Tibial artery (tissue), 4 donors: ENCODE results near the gene FNDC3B.

ENCODE experiments used
- DNase-seq, 2 donors: peaks; one replicate each; pipeline ENCODE4 v3.0.0-alpha.2; 2019
- H3K27ac ChIP-seq, 2 donors: fragments of 200-600 bp; sonication (generic) in 1 of 2; 1 replicate in 1 of 2; 2 replicates in 1 of 2; pipeline ENCODE4 v1.5.1; 2018 to 2019; ENCODE audit warnings: mild to moderate bottlenecking in 1 of 2
- H3K27me3 ChIP-seq, 2 donors: fragments of 200-600 bp; sonication (generic) in 1 of 2; one replicate each; pipeline versions ENCODE4 v1.5.1 to v1.6.0; 2016 to 2019
- H3K36me3 ChIP-seq, 3 donors: fragments of 200-600 bp; sonication (generic) in 2 of 3; one replicate each; pipeline ENCODE4 v1.5.1; 2016 to 2019; ENCODE audit warnings: mild to moderate bottlenecking in 2 of 3
- H3K4me1 ChIP-seq, 4 donors: fragments of 200-600 bp; sonication (generic) in 2 of 4; 1 replicate in 3 of 4; 2 replicates in 1 of 4; pipeline ENCODE4 v1.5.1; 2016 to 2019
- H3K4me3 ChIP-seq, 2 donors: fragments of 200-600 bp; sonication (generic) in 1 of 2; 1 replicate in 1 of 2; 2 replicates in 1 of 2; pipeline ENCODE4 v1.5.1; 2018 to 2019; ENCODE audit warnings: mild to moderate bottlenecking in 2 of 2
- H3K9me3 ChIP-seq, 3 donors: fragments of 200-600 bp; sonication (generic) in 1 of 3; one replicate each; pipeline ENCODE4 v1.5.1; 2016 to 2019
- intact Hi-C: fragments of 100-400 bp; cut with DNase I; formaldehyde crosslinking; loops from one replicate; pipeline ENCODE4 v1.15.0; 2023; ENCODE audit warnings: low total_unique reads
- TF ChIP-seq, protein P1 (sequence below), 2 experiments: fragments of 200-600 bp in 1 of 2; fragments of 450-650 bp in 1 of 2; IDR thresholded peaks; one replicate each; pipeline ENCODE4 v1.5.1; 2017 to 2019; ENCODE audit warnings: antibody characterized with exemption in 2 of 2, mild to moderate bottlenecking in 1 of 2, moderate library complexity in 1 of 2

FNDC3B gene

DNA sequence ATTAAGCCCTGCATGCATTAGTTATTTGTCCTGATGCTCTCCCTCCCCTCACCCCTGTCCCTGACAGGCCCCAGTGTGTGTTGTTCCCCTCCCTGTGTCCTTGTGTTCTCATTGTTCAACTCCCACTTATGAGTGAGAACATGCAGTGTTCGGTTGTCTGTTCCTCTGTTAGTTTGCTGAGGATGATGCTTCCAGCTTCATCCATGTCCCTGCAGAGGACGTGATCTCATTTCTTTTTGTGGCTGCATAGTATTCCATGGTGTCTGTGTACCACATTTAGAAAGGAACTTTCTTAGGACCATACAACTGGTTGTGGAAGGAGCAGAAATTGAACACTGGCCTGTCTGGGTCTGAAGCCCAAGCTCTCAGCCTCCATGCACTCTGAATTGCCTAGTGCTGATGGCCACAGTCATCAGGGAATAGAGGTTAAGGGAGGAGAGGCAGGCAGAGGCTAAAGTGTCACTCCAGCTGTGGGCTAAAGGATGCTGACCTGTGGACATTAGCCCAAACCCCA lies 138.5 kb downstream of the FNDC3B start:
- no peak overlapping the region for H3K27ac ChIP-seq
- intact Hi-C loops = no loop called here
- no peak overlapping the region for H3K4me3 ChIP-seq
- no peaks in the 10 kb centered on the region for H3K9me3 ChIP-seq
- no peak for DNase-seq
- H3K27me3 ChIP-seq = no peaks in the 10 kb centered on the region
- TF ChIP-seq, protein P1, sequence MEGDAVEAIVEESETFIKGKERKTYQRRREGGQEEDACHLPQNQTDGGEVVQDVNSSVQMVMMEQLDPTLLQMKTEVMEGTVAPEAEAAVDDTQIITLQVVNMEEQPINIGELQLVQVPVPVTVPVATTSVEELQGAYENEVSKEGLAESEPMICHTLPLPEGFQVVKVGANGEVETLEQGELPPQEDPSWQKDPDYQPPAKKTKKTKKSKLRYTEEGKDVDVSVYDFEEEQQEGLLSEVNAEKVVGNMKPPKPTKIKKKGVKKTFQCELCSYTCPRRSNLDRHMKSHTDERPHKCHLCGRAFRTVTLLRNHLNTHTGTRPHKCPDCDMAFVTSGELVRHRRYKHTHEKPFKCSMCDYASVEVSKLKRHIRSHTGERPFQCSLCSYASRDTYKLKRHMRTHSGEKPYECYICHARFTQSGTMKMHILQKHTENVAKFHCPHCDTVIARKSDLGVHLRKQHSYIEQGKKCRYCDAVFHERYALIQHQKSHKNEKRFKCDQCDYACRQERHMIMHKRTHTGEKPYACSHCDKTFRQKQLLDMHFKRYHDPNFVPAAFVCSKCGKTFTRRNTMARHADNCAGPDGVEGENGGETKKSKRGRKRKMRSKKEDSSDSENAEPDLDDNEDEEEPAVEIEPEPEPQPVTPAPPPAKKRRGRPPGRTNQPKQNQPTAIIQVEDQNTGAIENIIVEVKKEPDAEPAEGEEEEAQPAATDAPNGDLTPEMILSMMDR (IDR thresholded peaks at IDR 0.05) = no peak
- H3K36me3 ChIP-seq = no peaks in the 10 kb centered on the region
- H3K4me1 ChIP-seq = peaks cover 0 to 87% (median 56%) of the 10 kb centered on the region in 4 donors

DNA sequence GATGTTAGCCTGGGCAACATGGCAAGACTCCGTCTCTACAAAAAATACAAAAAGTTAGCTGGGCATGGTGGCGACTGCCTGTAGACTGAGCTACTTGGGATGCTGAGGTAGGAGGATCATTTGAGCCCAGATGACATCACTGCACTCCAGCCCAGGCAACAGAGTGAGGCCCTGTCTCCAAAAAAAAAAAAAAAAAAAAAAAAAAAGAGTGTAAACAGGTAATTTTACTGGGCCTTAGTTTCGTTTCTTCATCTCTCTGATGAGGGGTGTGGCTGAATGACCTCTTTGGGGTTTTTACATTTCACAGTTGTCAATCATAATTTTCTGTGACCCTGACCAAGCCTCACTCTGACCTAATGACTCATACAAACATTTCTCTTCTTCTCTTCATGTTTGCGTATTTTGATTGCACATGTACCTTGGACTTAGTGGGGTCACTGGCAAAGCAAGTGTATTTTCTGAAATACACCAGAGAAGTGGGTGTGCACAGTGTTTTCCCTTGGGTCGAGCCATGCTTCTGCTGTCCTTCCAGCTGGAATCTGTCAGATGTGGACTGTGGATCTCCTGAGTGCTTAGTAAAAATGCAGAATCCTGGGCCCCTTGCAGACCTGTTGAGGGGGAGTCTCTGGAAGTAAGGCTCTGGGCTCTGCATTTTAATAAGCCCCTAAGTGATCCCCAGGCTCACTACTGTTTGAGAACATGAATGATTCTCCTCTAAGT lies 140.5 kb downstream of the FNDC3B start:
- peaks cover 0 to 86% (median 43%) of the 10 kb centered on the region in 4 donors for H3K4me1 ChIP-seq
- H3K27ac ChIP-seq = no peak overlapping the region
- H3K9me3 ChIP-seq = no peaks in the 10 kb centered on the region
- H3K4me3 ChIP-seq = no peak overlapping the region
- DNase-seq = no peak
- no peaks in the 10 kb centered on the region for H3K27me3 ChIP-seq
- intact Hi-C loops = no loop called here
- TF ChIP-seq, protein P1 (IDR thresholded peaks at IDR 0.05) = no peak
- no peaks in the 10 kb centered on the region for H3K36me3 ChIP-seq

DNA sequence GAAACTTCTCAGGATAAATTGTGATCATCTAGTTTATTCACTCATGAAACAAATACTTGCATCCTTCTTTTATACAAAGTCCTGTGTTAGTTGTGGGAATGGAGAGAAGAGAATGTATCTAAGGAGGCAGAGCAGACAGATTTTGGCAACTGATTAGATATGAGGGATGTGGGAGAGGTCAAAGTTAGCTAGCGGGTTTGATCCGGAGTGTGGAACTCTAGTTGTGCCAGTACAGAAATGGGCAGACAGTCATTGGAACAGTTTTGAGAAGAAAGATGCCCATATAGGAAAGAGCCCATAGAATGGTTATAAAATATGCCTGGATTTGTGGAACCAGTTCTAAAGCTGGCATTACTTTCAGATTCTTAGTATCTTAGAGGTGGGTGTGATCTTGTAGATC lies 141.1 kb downstream of the FNDC3B start:
- Histone ChIP-seq H3K36me3 (no peaks in the 10 kb centered on the region), H3K27ac (no peak overlapping the region), H3K4me3 (no peak overlapping the region), H3K27me3 (no peaks in the 10 kb centered on the region), H3K4me1 (peaks cover 0 to 86% (median 38%) of the 10 kb centered on the region in 4 donors), H3K9me3 (no peaks in the 10 kb centered on the region)
- no peak for DNase-seq
- TF ChIP-seq, protein P1 (IDR thresholded peaks at IDR 0.05) = no peak
- intact Hi-C loops = no loop called here

DNA sequence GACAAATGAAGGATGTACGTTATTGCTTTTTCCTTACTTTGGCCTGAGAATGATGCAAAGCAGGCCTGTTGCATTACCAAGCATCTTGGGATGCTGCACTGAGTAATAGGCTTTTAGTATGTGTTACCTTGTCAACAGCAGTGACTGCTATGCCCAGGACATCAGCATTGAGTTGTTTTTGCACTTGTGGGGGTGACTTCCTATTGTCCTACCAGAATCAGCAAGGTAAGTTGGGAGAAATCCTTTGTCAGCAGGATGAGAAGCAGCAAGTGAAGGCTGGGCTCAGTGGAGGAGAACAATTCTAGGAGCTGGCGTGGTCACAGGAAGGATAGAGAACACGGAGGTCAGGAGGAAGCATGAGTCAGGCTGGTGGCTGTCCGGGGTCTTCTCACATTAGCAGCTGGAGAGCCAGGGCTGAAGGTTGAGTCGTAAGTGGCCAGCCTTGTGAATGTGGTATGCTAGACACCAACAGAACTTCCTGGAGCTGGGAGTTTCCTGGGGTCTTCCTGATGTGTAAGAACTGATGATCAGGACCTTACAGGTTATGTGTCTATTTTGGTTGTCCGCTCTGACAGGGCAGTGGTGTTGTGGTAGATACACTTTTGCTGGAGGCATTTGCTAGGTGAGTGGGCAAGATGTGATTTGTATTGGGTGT lies 142.7 kb downstream of the FNDC3B start:
- intact Hi-C loops = no loop called here
- TF ChIP-seq, protein P1 (IDR thresholded peaks at IDR 0.05) = no peak
- Histone ChIP-seq H3K9me3 (no peaks in the 10 kb centered on the region), H3K36me3 (no peaks in the 10 kb centered on the region), H3K4me1 (peaks cover 0 to 76% (median 23%) of the 10 kb centered on the region in 4 donors), H3K27me3 (no peaks in the 10 kb centered on the region), H3K4me3 (no peak overlapping the region), H3K27ac (peak overlapping the region in 1 of 2 donors; percentile 17)
- no peak for DNase-seq

DNA sequence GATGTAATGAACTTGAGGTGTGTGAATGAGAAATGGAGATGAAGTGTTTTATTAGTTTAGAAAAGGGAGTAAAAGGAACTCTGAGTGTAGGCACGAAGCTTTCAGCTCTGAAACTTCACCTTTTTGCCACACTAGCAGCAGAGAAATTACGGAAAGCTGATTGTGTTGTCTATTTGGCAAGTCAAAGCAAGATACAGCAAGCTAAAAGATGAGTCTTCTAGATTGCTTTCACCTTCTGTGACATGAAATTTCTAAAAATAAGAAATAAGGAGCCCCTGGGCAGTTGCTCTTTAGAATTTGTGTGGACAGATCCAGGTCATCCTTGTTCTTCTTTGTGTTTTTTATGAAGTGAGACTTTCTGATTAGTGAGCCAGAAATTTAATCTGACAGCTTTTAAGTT lies 143.4 kb downstream of the FNDC3B start:
- Histone ChIP-seq H3K4me1 (peaks cover 0 to 69% (median 20%) of the 10 kb centered on the region in 4 donors), H3K27ac (no peak overlapping the region), H3K9me3 (no peaks in the 10 kb centered on the region), H3K4me3 (no peak overlapping the region), H3K36me3 (no peaks in the 10 kb centered on the region), H3K27me3 (no peaks in the 10 kb centered on the region)
- no peak for DNase-seq
- intact Hi-C loops = no loop called here
- TF ChIP-seq, protein P1 (IDR thresholded peaks at IDR 0.05) = no peak
